Measurements from ENCODE around the gene STPG4. TPM values are rescaled to one million over a fixed set of nuclear protein-coding genes. Genes with fewer than 3 reads are reported as not detected.

STPG4 gene
- total RNA-seq, 6 donors from 2014 or later: 0.40 to 1.2 (median 0.48) TPM; not detected in 2

DNA sequence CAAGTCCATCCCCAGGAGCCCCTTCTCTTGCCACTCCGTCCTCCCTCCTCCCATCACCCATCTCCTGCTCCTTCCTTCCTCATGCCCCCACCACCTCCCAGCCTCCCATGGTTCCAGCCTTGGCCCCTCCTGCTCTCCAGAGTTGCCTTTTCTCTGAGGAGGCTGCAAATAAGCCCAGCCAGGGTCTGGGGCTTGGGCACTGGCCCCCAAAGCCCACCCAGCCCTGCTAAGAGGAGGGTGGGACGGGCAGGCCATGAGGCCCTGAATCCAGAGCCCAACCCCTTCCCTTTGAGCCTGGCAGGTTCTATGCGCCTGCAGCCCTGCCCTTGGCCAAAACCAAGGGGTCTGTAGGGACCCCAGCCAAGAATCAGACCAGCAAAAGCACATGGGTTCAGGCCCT lies 71.6 kb downstream of the STPG4 start:
- H3K27ac ChIP-seq: peak overlapping the region in 3 of 4 donors; percentile 31 to 78 (median 52)
- TF ChIP-seq POLR2AphosphoS5 (IDR thresholded peaks at IDR 0.05): no peak
- no peak for TF ChIP-seq EP300 (IDR thresholded peaks at IDR 0.05)
- TF ChIP-seq CTCF (IDR thresholded peaks at IDR 0.05): no peak
- TF ChIP-seq POLR2A (IDR thresholded peaks at IDR 0.05): no peak

DNA sequence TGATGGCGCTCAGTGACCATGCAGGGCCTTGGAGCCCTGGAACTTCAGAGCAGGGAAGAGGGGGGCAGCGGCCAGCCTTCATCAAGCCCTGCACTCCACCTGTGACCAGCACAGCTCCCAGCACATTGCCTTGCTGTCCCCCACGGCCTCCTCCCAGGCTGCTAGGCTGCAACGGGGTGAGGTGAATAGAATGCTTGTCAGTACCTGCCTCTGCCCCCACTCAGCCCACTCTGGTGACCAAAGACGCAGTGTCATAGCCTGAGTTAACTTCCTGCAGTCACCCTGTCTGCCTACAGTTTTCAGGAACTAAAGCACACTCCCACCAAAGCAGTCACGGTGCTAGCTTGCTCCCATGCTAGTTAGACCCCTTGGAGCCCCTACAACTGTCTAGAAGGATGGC lies 72.1 kb downstream of the STPG4 start:
- DNase-seq (no peak), ATAC-seq (ENCODE audit: low FRiP score in 2 of 2) (no peak)
- H3K9me3 ChIP-seq: no peaks in the 10 kb centered on the region
- peaks cover 45 to 71% (median 54%) of the 10 kb centered on the region in 4 donors for H3K4me1 ChIP-seq
- TF ChIP-seq POLR2AphosphoS5 (IDR thresholded peaks at IDR 0.05) (no peak), POLR2A (IDR thresholded peaks at IDR 0.05) (no peak), CTCF (IDR thresholded peaks at IDR 0.05) (no peak), EP300 (IDR thresholded peaks at IDR 0.05) (no peak)
- peak overlapping the region in 1 of 4 donors; percentile 78 for H3K27ac ChIP-seq
- no peaks in the 10 kb centered on the region for H3K36me3 ChIP-seq
- WGBS, 2 donors: 72 to 86% methylated on average over 3 to 6 of the region's 6 CpGs
- no peak overlapping the region for H3K4me3 ChIP-seq
- H3K27me3 ChIP-seq: no peaks in the 10 kb centered on the region

More for the DNA sequence above, 71.6 kb downstream of the STPG4 start:
- H3K4me1 ChIP-seq: peaks cover 49 to 72% (median 56%) of the 10 kb centered on the region in 4 donors
- DNase-seq: no peak
- no peak for ATAC-seq (ENCODE audit: low FRiP score in 2 of 2)
- no peaks in the 10 kb centered on the region for H3K36me3 ChIP-seq
- no peaks in the 10 kb centered on the region for H3K9me3 ChIP-seq
- no peak overlapping the region for H3K4me3 ChIP-seq
- H3K27me3 ChIP-seq: no peaks in the 10 kb centered on the region
- 84 to 92% methylated on average over 1 to 3 of the region's 3 CpGs for WGBS, 2 donors

DNA sequence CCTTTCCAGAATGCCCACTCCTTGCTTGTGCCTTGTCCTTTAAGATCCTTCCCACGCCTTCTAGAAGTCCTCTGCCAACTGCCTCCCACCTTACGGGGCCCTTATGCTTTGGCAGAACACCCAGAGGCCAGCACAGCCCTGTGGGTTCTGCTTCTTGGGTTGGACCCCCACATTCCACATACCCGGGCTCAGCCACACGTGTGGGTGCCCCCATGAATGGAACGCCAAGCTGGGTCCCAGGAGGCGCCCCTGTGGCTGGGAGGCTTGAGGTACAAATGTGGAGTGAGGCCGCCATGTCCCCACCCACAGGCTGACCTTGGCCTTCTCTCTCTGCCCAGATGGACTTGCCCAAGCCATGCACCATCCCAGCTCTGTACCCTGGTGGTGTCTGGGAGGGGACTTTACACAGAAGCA lies 74.2 kb downstream of the STPG4 start:
- DNase-seq (no peak), ATAC-seq (ENCODE audit: low FRiP score in 2 of 2) (no peak)
- 85 to 98% methylated on average over 3 to 7 of the region's 7 CpGs for WGBS, 2 donors
- Histone ChIP-seq H3K36me3 (no peaks in the 10 kb centered on the region), H3K27ac (peak overlapping the region in 2 of 4 donors; percentile 50 to 70), H3K27me3 (no peaks in the 10 kb centered on the region), H3K9me3 (no peaks in the 10 kb centered on the region), H3K4me3 (no peak overlapping the region), H3K4me1 (peaks cover 51 to 69% (median 61%) of the 10 kb centered on the region in 4 donors)
- no peak for TF ChIP-seq POLR2A (IDR thresholded peaks at IDR 0.05)
- TF ChIP-seq EP300 (IDR thresholded peaks at IDR 0.05): no peak
- TF ChIP-seq POLR2AphosphoS5 (IDR thresholded peaks at IDR 0.05): no peak
- TF ChIP-seq CTCF (IDR thresholded peaks at IDR 0.05): no peak

- no peaks in the 10 kb centered on the region for H3K36me3 ChIP-seq
- no peak overlapping the region for H3K4me3 ChIP-seq
- peaks cover 45 to 69% (median 60%) of the 10 kb centered on the region in 4 donors for H3K4me1 ChIP-seq
- DNase-seq (peak in 1 of 2 donors; percentile 47), ATAC-seq (ENCODE audit: low FRiP score in 2 of 2) (peak; percentile 2 to 23)
- H3K27me3 ChIP-seq: no peaks in the 10 kb centered on the region
- no peaks in the 10 kb centered on the region for H3K9me3 ChIP-seq
- peak overlapping the region; percentile 46 to 84 (median 66) for H3K27ac ChIP-seq
- TF ChIP-seq POLR2AphosphoS5 (IDR thresholded peaks at IDR 0.05): peak in 1 of 2 donors; percentile 34
- no peak for TF ChIP-seq EP300 (IDR thresholded peaks at IDR 0.05)
- TF ChIP-seq POLR2A (IDR thresholded peaks at IDR 0.05): no peak
- WGBS, 2 donors: 47 to 75% methylated on average over 8 to 11 of the region's 11 CpGs
Observed at GRCh38 chr2:47079515-47080412, 75.3 kb downstream of the STPG4 start.

All from upper lobe of left lung (tissue), 6 donors.